CD8-positive, alpha-beta memory T cell (primary cell): ENCODE measurements around the gene POU6F2. TPM values are rescaled to one million over a fixed set of nuclear protein-coding genes. Genes with fewer than 3 reads are reported as not detected.

ENCODE experiments used
- CTCF ChIA-PET: fragments of 350-600 bp; sonication (Branson Sonifier 250); formaldehyde crosslinking; loops from one replicate; lab custom pipeline; 2021; ENCODE audit warnings: antibody characterized with exemption; lab: Charles Lee
- POLR2A ChIA-PET: fragments of 350-600 bp; sonication (Branson Sonifier 250); formaldehyde crosslinking; loops from one replicate; lab custom pipeline; 2021; ENCODE audit warnings: antibody characterized with exemption; lab: Charles Lee
- DNase-seq, 5 donors: peaks; one replicate each; pipeline versions ENCODE4 v3.0.0 to v3.0.0-alpha.2; 2020 to 2022; ENCODE audit warnings: mixed read lengths in 1 of 5
- H3K27ac ChIP-seq: one replicate; pipeline ENCODE4 v1.7.0; 2013; ENCODE audit warnings: low read depth, mild to moderate bottlenecking, low read length, moderate library complexity
- H3K27me3 ChIP-seq: 2 replicates; pipeline ENCODE4 v1.7.0; 2013; ENCODE audit warnings: low read length, mild to moderate bottlenecking; ENCODE audit not compliant: insufficient read depth, poor library complexity, severe bottlenecking
- H3K36me3 ChIP-seq: 2 replicates; pipeline ENCODE4 v1.7.0; 2013; ENCODE audit warnings: mild to moderate bottlenecking, low read length, moderate library complexity; ENCODE audit not compliant: insufficient read depth
- H3K4me1 ChIP-seq: 2 replicates; pipeline ENCODE4 v1.7.0; 2013; ENCODE audit warnings: mild to moderate bottlenecking, low read length, moderate library complexity; ENCODE audit not compliant: insufficient read depth
- H3K4me3 ChIP-seq: 2 replicates; pipeline ENCODE4 v1.7.0; 2013; ENCODE audit warnings: mild to moderate bottlenecking, low read length
- H3K9me3 ChIP-seq: 2 replicates; pipeline ENCODE4 v1.7.0; 2013; ENCODE audit warnings: mild to moderate bottlenecking, low read length
- H3K27ac Mint-ChIP-seq, 8 donors: one replicate each; pipeline ENCODE4 v1.8.0; 2020 to 2021; ENCODE audit warnings: mixed read lengths in 8 of 8, mild to moderate bottlenecking in 6 of 8, inconsistent platforms in 3 of 8, moderate library complexity in 3 of 8
- H3K27me3 Mint-ChIP-seq, 2 donors: one replicate each; pipeline ENCODE4 v1.8.0; 2020 to 2021; ENCODE audit warnings: mixed read lengths in 2 of 2, mild to moderate bottlenecking in 1 of 2, moderate library complexity in 1 of 2
- H3K36me3 Mint-ChIP-seq, 3 donors: one replicate each; pipeline ENCODE4 v1.8.0; 2020 to 2021; ENCODE audit warnings: mixed read lengths in 3 of 3, inconsistent platforms in 1 of 3, mild to moderate bottlenecking in 1 of 3
- H3K4me1 Mint-ChIP-seq, 3 donors: one replicate each; pipeline ENCODE4 v1.8.0; 2020 to 2021; ENCODE audit warnings: mixed read lengths in 3 of 3, inconsistent platforms in 1 of 3, mild to moderate bottlenecking in 1 of 3
- H3K4me3 Mint-ChIP-seq, 7 donors: one replicate each; pipeline ENCODE4 v1.8.0; 2020 to 2021; ENCODE audit warnings: mixed read lengths in 7 of 7, mild to moderate bottlenecking in 6 of 7, moderate library complexity in 4 of 7, inconsistent platforms in 2 of 7
- H3K9me3 Mint-ChIP-seq, 5 donors: one replicate each; pipeline ENCODE4 v1.8.0; 2020 to 2022; ENCODE audit warnings: mixed read lengths in 5 of 5, mild to moderate bottlenecking in 3 of 5, moderate library complexity in 2 of 5, inconsistent platforms in 1 of 5
- polyA plus RNA-seq: library from polyadenylated mRNA; unstranded; fragments of 300-500 nt; fragmentation: Illumina TruSeq; gene quantifications from one replicate; pipeline ENCODE4 v1.2.3, GENCODE V29; 2021
- total RNA-seq, 2 experiments: library from RNA; stranded (reverse); gene quantifications; one replicate each; pipeline ENCODE4 v1.2.3, GENCODE V29; 2021

The POU6F2 gene
- total and polyA plus RNA-seq, 3 experiments from 2014 or later, result not detected

DNA sequence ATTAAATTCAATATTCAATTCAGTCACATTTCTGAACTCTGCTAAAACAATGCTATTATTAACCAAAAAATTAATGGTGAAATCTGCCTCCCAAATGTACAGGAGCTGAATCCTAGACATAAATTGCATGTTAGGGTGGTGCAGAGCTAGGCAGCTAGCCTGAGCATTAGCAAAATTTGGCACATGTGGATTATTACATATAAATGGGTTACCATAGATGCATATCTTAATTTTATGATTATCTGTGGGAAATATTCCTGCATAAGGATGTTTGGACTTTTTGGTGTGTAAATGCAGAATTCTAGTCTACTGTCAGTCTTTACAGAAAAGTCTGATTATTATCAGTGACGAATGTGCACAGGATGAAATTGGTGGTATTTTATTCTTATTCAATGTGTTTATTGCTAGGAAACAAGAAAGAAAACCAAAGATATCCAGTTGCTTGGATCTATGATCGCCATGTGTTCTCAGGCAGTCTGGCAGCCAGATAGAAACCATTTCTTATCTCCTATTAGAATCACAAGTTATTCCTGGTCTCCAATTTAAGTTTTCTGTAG lies 150.7 kb downstream of the POU6F2 start:
- ChIA-PET POLR2A (no interaction called here), CTCF (no interaction called here)
- Histone ChIP-seq H3K4me1 (no peaks in the 10 kb centered on the region), H3K27ac (no peak overlapping the region), H3K27me3 (no peaks in the 10 kb centered on the region), H3K4me3 (no peak overlapping the region), H3K36me3 (no peaks in the 10 kb centered on the region), H3K9me3 (no peaks in the 10 kb centered on the region)
- no peaks in the 10 kb centered on the region for H3K36me3 Mint-ChIP-seq
- no peaks in the 10 kb centered on the region for H3K9me3 Mint-ChIP-seq
- H3K27ac Mint-ChIP-seq, result no peak overlapping the region
- DNase-seq, result no peak
- H3K27me3 Mint-ChIP-seq, result peaks cover 9 to 38% of the 10 kb centered on the region in 2 donors
- peaks cover 0 to 4% (median 0%) of the 10 kb centered on the region in 3 donors for H3K4me1 Mint-ChIP-seq
- no peak overlapping the region for H3K4me3 Mint-ChIP-seq

DNA sequence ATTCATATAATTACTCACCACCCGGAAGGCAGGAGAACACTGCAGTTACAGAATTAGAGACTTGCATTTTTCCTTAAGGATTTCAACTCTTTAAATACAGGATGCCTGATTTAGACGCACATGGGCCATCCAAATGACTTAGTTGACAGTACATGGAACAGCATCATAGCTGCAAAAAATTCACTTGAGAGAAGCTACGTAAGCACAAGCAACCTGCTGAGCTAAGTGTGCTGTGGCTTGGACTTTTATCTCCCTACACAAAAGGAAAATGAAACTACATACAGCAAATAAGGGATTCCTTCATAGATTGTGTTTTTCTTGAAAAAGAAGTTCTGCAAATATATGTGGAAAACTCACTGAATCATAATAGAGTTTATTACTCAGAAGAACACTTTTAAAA lies 152.6 kb downstream of the POU6F2 start:
- ChIA-PET POLR2A (no interaction called here), CTCF (no interaction called here)
- no peaks in the 10 kb centered on the region for H3K36me3 Mint-ChIP-seq
- Histone ChIP-seq H3K27ac (no peak overlapping the region), H3K36me3 (no peaks in the 10 kb centered on the region), H3K27me3 (no peaks in the 10 kb centered on the region), H3K4me1 (no peaks in the 10 kb centered on the region), H3K9me3 (no peaks in the 10 kb centered on the region), H3K4me3 (no peak overlapping the region)
- peak overlapping the region in 3 of 7 donors; percentile 10 to 52 (median 19) for H3K4me3 Mint-ChIP-seq
- DNase-seq, result no peak
- no peak overlapping the region for H3K27ac Mint-ChIP-seq
- H3K9me3 Mint-ChIP-seq, result no peaks in the 10 kb centered on the region
- H3K4me1 Mint-ChIP-seq, result peaks cover 0 to 4% (median 0%) of the 10 kb centered on the region in 3 donors
- H3K27me3 Mint-ChIP-seq, result peaks cover 9 to 32% of the 10 kb centered on the region in 2 donors

GRCh38 chr7:39130857-39131526 lies 153.3 kb downstream of the POU6F2 start:
- no peak overlapping the region for H3K27ac Mint-ChIP-seq
- H3K36me3 Mint-ChIP-seq, result no peaks in the 10 kb centered on the region
- H3K4me1 Mint-ChIP-seq, result peaks cover 0 to 4% (median 0%) of the 10 kb centered on the region in 3 donors
- peaks cover 9 to 31% of the 10 kb centered on the region in 2 donors for H3K27me3 Mint-ChIP-seq
- Histone ChIP-seq H3K27me3 (no peaks in the 10 kb centered on the region), H3K4me3 (no peak overlapping the region), H3K27ac (no peak overlapping the region), H3K4me1 (no peaks in the 10 kb centered on the region), H3K9me3 (no peaks in the 10 kb centered on the region), H3K36me3 (no peaks in the 10 kb centered on the region)
- CTCF ChIA-PET, result no interaction called here
- POLR2A ChIA-PET, result no interaction called here
- DNase-seq, result no peak
- peak overlapping the region; percentile 1 to 69 (median 41) for H3K4me3 Mint-ChIP-seq
- no peaks in the 10 kb centered on the region for H3K9me3 Mint-ChIP-seq

GRCh38 chr7:39132306-39132705 lies 154.6 kb downstream of the POU6F2 start:
- H3K9me3 Mint-ChIP-seq, result no peaks in the 10 kb centered on the region
- peaks cover 0 to 4% (median 0%) of the 10 kb centered on the region in 3 donors for H3K4me1 Mint-ChIP-seq
- H3K27me3 ChIP-seq, result no peaks in the 10 kb centered on the region
- ChIA-PET POLR2A (no interaction called here), CTCF (no interaction called here)
- peaks cover 9 to 24% of the 10 kb centered on the region in 2 donors for H3K27me3 Mint-ChIP-seq
- no peaks in the 10 kb centered on the region for H3K36me3 Mint-ChIP-seq
- H3K4me3 ChIP-seq, result no peak overlapping the region
- H3K36me3 ChIP-seq, result no peaks in the 10 kb centered on the region
- H3K4me3 Mint-ChIP-seq, result no peak overlapping the region
- H3K27ac Mint-ChIP-seq, result no peak overlapping the region
- no peak overlapping the region for H3K27ac ChIP-seq
- H3K9me3 ChIP-seq, result no peaks in the 10 kb centered on the region
- DNase-seq, result no peak
- no peaks in the 10 kb centered on the region for H3K4me1 ChIP-seq

GRCh38 chr7:39133088-39133487 lies 155.4 kb downstream of the POU6F2 start:
- H3K4me1 Mint-ChIP-seq, result peaks cover 0 to 4% (median 0%) of the 10 kb centered on the region in 3 donors
- H3K27me3 Mint-ChIP-seq, result peaks cover 6 to 24% of the 10 kb centered on the region in 2 donors
- H3K27ac Mint-ChIP-seq, result no peak overlapping the region
- H3K4me3 Mint-ChIP-seq, result no peak overlapping the region
- Histone ChIP-seq H3K27me3 (no peaks in the 10 kb centered on the region), H3K36me3 (no peaks in the 10 kb centered on the region), H3K9me3 (no peaks in the 10 kb centered on the region), H3K4me1 (no peaks in the 10 kb centered on the region), H3K4me3 (no peak overlapping the region), H3K27ac (no peak overlapping the region)
- H3K9me3 Mint-ChIP-seq, result no peaks in the 10 kb centered on the region
- H3K36me3 Mint-ChIP-seq, result no peaks in the 10 kb centered on the region
- CTCF ChIA-PET, result no interaction called here
- DNase-seq, result no peak
- POLR2A ChIA-PET, result no interaction called here

DNA sequence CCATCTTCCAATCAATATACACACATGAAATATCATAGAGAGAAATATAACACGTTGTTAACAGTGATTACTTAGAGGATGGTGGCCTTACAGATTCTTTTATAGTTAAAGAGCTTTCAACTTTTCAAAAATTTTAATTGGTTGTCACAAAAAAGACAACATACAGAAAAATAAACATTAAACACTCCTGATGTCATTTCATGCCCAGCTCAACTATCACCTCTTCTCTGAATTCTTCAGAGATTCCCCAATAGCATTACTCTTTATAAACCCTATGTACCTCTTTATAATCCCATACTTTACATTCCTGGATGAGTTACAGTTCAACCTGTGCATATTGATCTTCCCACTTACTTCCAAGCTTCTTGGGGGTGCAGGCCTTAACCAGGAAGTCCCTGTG lies 159.8 kb downstream of the POU6F2 start:
- Histone ChIP-seq H3K9me3 (no peaks in the 10 kb centered on the region), H3K27me3 (no peaks in the 10 kb centered on the region), H3K36me3 (no peaks in the 10 kb centered on the region), H3K27ac (no peak overlapping the region), H3K4me3 (no peak overlapping the region), H3K4me1 (no peaks in the 10 kb centered on the region)
- ChIA-PET POLR2A (no interaction called here), CTCF (no interaction called here)
- Mint-ChIP-seq H3K27ac (no peak overlapping the region), H3K4me1 (no peaks in the 10 kb centered on the region), H3K27me3 (peaks cover under 1 to 11% of the 10 kb centered on the region in 2 donors), H3K9me3 (no peaks in the 10 kb centered on the region), H3K4me3 (peak overlapping the region in 1 of 7 donors; percentile 0), H3K36me3 (no peaks in the 10 kb centered on the region)
- DNase-seq, result no peak

- Mint-ChIP-seq H3K4me1 (no peaks in the 10 kb centered on the region), H3K4me3 (no peak overlapping the region), H3K9me3 (peaks cover 0 to 2% (median 0%) of the 10 kb centered on the region in 5 donors), H3K27me3 (peaks cover 0 to 3% of the 10 kb centered on the region in 2 donors), H3K36me3 (no peaks in the 10 kb centered on the region), H3K27ac (no peak overlapping the region)
- H3K4me1 ChIP-seq, result no peaks in the 10 kb centered on the region
- ChIA-PET CTCF (no interaction called here), POLR2A (no interaction called here)
- no peak for DNase-seq
- no peaks in the 10 kb centered on the region for H3K36me3 ChIP-seq
- H3K27me3 ChIP-seq, result no peaks in the 10 kb centered on the region
- H3K27ac ChIP-seq, result no peak overlapping the region
- no peaks in the 10 kb centered on the region for H3K9me3 ChIP-seq
- no peak overlapping the region for H3K4me3 ChIP-seq
Measured at GRCh38 chr7:39142750-39143149, 165.0 kb downstream of the POU6F2 start.

- Mint-ChIP-seq H3K4me3 (no peak overlapping the region), H3K36me3 (no peaks in the 10 kb centered on the region), H3K27ac (no peak overlapping the region), H3K27me3 (peaks cover 0 to 3% of the 10 kb centered on the region in 2 donors), H3K9me3 (peaks cover 0 to 2% (median 0%) of the 10 kb centered on the region in 5 donors), H3K4me1 (no peaks in the 10 kb centered on the region)
- Histone ChIP-seq H3K4me3 (no peak overlapping the region), H3K27ac (no peak overlapping the region), H3K36me3 (no peaks in the 10 kb centered on the region), H3K27me3 (no peaks in the 10 kb centered on the region), H3K4me1 (no peaks in the 10 kb centered on the region), H3K9me3 (no peaks in the 10 kb centered on the region)
- ChIA-PET CTCF (no interaction called here), POLR2A (no interaction called here)
- no peak for DNase-seq
Measured at GRCh38 chr7:39144420-39144819, 166.7 kb downstream of the POU6F2 start.
